Frontal cortex (tissue), 1 donor: ENCODE results near the gene TLK1. TPM values are rescaled to one million over a fixed set of nuclear protein-coding genes. Genes with fewer than 3 reads are reported as not detected.

Experiments
- total RNA-seq: library from RNA; depleted of rRNA; stranded (reverse); fragments of >200 nt; gene quantifications from one replicate; pipeline ENCODE4 v1.2.3, GENCODE V29; 2014

Gene TLK1
- total RNA-seq, 1 donor from 2014 or later, result 13.5 TPM

Other genes with a start within 250 kb of the TLK1 start
- gene GORASP2, start 231.6 kb downstream of the TLK1 start, total RNA-seq, result 21.6 TPM